ENCODE measurements around the gene KPNA3. TPM values are rescaled to one million over a fixed set of nuclear protein-coding genes. Genes with fewer than 3 reads are reported as not detected.
"Not testable (repeated sequence)": the region's sequence is repeated elsewhere in the genome, so short reads cannot be mapped to it uniquely, and the experiment has no call there.

KPNA3 gene
- total and polyA plus RNA-seq, 7 experiments from 2014 or later = 17.0 to 38.7 (median 19.6) TPM

DNA sequence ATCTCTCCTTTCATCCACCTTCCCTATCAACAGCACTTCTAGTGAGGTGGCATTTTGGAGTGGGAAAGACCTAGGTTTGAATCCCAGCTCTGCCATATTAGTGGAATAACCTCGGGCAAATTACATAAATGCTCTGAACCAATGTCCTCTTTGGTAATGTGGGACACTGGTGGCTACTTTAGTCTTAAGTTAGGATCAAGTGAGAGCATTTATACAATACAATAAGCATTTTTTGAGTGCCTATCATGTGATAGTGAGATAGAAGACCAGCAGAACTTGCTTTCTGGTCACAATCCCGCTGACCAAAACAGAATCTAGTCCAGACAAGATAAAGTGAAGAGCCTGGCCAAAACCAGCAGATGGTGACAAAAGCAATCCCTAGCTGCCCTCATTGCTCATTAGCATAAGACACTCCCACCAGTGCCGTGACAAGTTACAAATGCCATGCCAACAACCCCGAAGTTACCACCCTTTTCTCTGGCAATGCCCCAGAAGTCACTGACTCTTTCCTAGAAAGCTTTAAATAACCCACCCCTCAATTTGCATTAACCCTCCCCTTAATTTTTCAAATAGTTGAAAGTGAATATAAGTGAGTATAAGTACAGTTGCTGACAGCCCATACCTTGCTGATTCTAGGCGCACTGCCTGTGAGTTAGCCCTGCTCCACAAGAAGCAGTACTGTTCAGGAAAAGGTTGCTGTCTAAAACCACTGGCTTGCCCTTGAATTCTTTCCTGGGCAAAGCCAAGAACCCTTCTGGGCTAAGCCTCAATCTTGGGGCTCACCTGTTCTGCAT is 28.9 kb upstream of the KPNA3 start:
- no peak overlapping the region for H3K27ac Mint-ChIP-seq
- H3K27me3 Mint-ChIP-seq = peaks cover 8 to 25% (median 15%) of the 10 kb centered on the region in 5 donors
- peaks cover 0 to 1% (median 0%) of the 10 kb centered on the region in 11 donors for H3K9me3 Mint-ChIP-seq
- peaks cover 0 to 2% (median 0%) of the 10 kb centered on the region in 7 donors for H3K4me1 Mint-ChIP-seq
- Histone ChIP-seq H3K27me3 (ENCODE audit: control insufficient read depth in 2 of 2, insufficient read depth in 2 of 2, low read length in 2 of 2) (no peaks in the 10 kb centered on the region), H3K4me1 (ENCODE audit: control insufficient read depth in 2 of 2, insufficient read depth in 2 of 2, low read length in 2 of 2) (no peaks in the 10 kb centered on the region), H3K27ac (ENCODE audit: low read depth, low read length) (no peak overlapping the region), H3K36me3 (ENCODE audit: control insufficient read depth in 2 of 3, insufficient read depth in 3 of 3, low read length in 3 of 3) (no peaks in the 10 kb centered on the region), H3K4me3 (ENCODE audit: low read length) (no peak overlapping the region), H3K9me3 (ENCODE audit: control insufficient read depth in 2 of 3, low read length in 3 of 3) (no peaks in the 10 kb centered on the region)
- peaks cover 0 to 4% (median 3%) of the 10 kb centered on the region in 5 donors for H3K36me3 Mint-ChIP-seq
- no peak overlapping the region for H3K4me3 Mint-ChIP-seq
- intact Hi-C loops (cut with micrococcal nuclease) = no loop called here
- ChIA-PET POLR2A (interaction anchor here (0.6 kb wide), 1 partner anchor 16 kb away, joined by 4 read pairs; no protein-coding TSS in a partner anchor), CTCF (interaction anchor here (0.6 kb wide), 1 partner anchor 151 kb away, joined by 3 read pairs; no protein-coding TSS in a partner anchor)
- DNase-seq (no peak), ATAC-seq (no peak)

DNA sequence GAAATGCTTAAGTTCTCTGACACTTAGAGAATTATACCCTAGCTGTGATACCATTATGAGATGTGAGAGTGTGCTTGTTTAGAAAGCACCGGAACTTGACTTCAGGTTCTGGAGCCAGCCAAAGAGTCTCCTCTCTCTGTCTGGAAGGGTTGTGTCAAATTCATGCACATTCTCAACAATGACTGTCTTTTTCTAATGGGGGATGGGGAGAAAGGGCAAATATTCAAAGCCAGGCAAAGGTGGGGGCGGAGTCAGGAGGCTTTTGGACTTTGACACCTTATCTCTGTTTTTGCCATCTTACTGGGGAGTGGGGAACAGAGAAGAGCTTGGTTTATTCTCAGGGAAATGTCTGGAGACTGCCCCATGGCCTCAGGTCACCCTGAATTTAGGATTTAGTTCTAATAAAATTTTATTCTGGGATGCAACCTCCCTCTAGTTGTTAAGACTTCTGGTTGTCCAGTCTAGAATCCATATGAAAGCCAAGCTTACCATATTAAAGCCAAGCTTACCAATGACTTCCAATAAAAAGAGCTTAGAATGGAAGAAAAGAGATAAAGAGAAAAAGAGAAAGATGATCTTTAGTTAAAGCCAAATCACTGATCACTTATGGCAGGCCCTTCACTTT is 28.2 kb upstream of the KPNA3 start:
- Mint-ChIP-seq H3K4me1 (peaks cover 0 to 2% (median 0%) of the 10 kb centered on the region in 7 donors), H3K27me3 (peaks cover 8 to 23% (median 14%) of the 10 kb centered on the region in 5 donors), H3K27ac (no peak overlapping the region), H3K36me3 (peaks cover 0 to 4% (median 0%) of the 10 kb centered on the region in 5 donors), H3K4me3 (no peak overlapping the region), H3K9me3 (peaks cover 0 to 1% (median 0%) of the 10 kb centered on the region in 11 donors)
- H3K27me3 ChIP-seq (ENCODE audit: control insufficient read depth in 2 of 2, insufficient read depth in 2 of 2, low read length in 2 of 2) = no peaks in the 10 kb centered on the region
- H3K36me3 ChIP-seq (ENCODE audit: control insufficient read depth in 2 of 3, insufficient read depth in 3 of 3, low read length in 3 of 3) = no peaks in the 10 kb centered on the region
- H3K4me1 ChIP-seq (ENCODE audit: control insufficient read depth in 2 of 2, insufficient read depth in 2 of 2, low read length in 2 of 2) = no peaks in the 10 kb centered on the region
- ChIA-PET CTCF (interaction anchor here (0.6 kb wide), 1 partner anchor 151 kb away, joined by 3 read pairs; no protein-coding TSS in a partner anchor), POLR2A (no interaction called here)
- intact Hi-C loops (cut with micrococcal nuclease) = no loop called here
- ATAC-seq (no peak), DNase-seq (no peak)
- H3K9me3 ChIP-seq (ENCODE audit: control insufficient read depth in 2 of 3, low read length in 3 of 3) = no peaks in the 10 kb centered on the region
- no peak overlapping the region for H3K4me3 ChIP-seq (ENCODE audit: low read length)
- no peak overlapping the region for H3K27ac ChIP-seq (ENCODE audit: low read depth, low read length)

DNA sequence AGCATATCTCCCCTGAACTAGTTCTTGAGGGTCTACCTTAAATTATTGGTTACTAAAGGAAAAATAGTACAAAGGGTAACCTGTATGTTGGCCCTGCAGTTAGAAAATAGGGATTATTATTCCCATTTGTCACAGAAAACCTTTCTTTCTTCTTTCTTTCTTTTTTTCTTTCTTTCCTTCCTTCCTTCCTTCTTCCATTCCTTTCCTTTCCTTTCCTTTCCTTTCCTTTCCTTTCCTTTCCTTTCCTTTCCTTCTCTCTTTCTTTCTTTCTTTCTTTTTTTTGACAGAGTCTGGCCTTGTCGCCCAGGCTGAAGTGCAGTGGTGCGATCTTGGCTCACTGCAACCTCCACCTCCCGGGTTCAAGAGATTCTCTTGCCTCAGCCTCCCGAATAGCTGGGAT is 23.6 kb upstream of the KPNA3 start:
- H3K9me3 Mint-ChIP-seq; H3K9me3 ChIP-seq (ENCODE audit: control insufficient read depth in 2 of 3, low read length in 3 of 3); H3K36me3 Mint-ChIP-seq; H3K4me1 ChIP-seq (ENCODE audit: control insufficient read depth in 2 of 2, insufficient read depth in 2 of 2, low read length in 2 of 2); intact Hi-C loops (cut with micrococcal nuclease); H3K4me1 Mint-ChIP-seq; H3K27ac ChIP-seq (ENCODE audit: low read depth, low read length); H3K36me3 ChIP-seq (ENCODE audit: control insufficient read depth in 2 of 3, insufficient read depth in 3 of 3, low read length in 3 of 3); H3K27ac Mint-ChIP-seq; H3K27me3 ChIP-seq (ENCODE audit: control insufficient read depth in 2 of 2, insufficient read depth in 2 of 2, low read length in 2 of 2); POLR2A ChIA-PET; H3K4me3 Mint-ChIP-seq; ATAC-seq; H3K4me3 ChIP-seq (ENCODE audit: low read length); DNase-seq; CTCF ChIA-PET: not testable (repeated sequence)
- peaks cover 5 to 36% (median 11%) of the 10 kb centered on the region in 5 donors for H3K27me3 Mint-ChIP-seq

DNA sequence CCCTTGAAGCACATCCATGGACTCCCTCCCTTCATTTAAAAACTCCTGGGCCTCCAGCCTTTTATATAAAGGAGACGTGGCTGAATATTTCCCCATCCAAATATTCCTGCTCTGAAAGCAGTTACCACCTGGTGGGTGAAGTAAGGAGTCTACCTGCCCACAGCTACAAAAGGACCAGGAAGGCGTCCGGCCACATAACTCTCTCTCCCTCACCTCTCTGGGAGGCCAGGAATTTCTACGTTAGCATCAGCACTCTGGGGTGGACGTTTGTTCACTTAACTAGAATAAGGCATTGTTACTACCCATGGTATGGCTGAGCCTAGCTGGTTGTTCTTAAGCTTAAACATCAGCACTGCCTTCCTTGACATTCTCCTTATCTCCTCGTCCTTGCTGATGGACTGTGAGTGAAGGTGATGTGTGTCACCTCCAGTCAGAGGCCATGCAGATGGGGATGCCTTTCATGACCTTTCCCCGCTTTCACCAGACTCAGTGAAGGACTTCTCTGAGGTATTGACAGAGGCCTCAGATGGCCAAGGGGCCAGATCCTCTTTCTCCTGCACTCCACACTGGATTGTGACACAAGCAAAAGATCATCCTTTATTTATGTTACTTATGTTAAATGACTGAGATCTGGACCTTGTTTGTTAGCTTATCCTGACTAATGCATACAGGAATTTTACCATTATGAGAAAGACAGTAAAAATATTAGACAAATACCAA is 22.2 kb upstream of the KPNA3 start:
- intact Hi-C loops (cut with micrococcal nuclease) = no loop called here
- no peaks in the 10 kb centered on the region for H3K36me3 ChIP-seq (ENCODE audit: control insufficient read depth in 2 of 3, insufficient read depth in 3 of 3, low read length in 3 of 3)
- POLR2A ChIA-PET = no interaction called here
- DNase-seq (no peak), ATAC-seq (no peak)
- H3K9me3 ChIP-seq (ENCODE audit: control insufficient read depth in 2 of 3, low read length in 3 of 3) = no peaks in the 10 kb centered on the region
- H3K4me1 ChIP-seq (ENCODE audit: control insufficient read depth in 2 of 2, insufficient read depth in 2 of 2, low read length in 2 of 2) = no peaks in the 10 kb centered on the region
- H3K4me3 ChIP-seq (ENCODE audit: low read length) = no peak overlapping the region
- H3K27ac Mint-ChIP-seq = no peak overlapping the region
- peaks cover 0 to 3% (median 0%) of the 10 kb centered on the region in 5 donors for H3K36me3 Mint-ChIP-seq
- no peaks in the 10 kb centered on the region for H3K4me1 Mint-ChIP-seq
- no peaks in the 10 kb centered on the region for H3K9me3 Mint-ChIP-seq
- CTCF ChIA-PET = no interaction called here
- H3K27me3 Mint-ChIP-seq = peaks cover 5 to 36% (median 13%) of the 10 kb centered on the region in 5 donors
- H3K4me3 Mint-ChIP-seq = no peak overlapping the region
- no peaks in the 10 kb centered on the region for H3K27me3 ChIP-seq (ENCODE audit: control insufficient read depth in 2 of 2, insufficient read depth in 2 of 2, low read length in 2 of 2)
- H3K27ac ChIP-seq (ENCODE audit: low read depth, low read length) = no peak overlapping the region

DNA sequence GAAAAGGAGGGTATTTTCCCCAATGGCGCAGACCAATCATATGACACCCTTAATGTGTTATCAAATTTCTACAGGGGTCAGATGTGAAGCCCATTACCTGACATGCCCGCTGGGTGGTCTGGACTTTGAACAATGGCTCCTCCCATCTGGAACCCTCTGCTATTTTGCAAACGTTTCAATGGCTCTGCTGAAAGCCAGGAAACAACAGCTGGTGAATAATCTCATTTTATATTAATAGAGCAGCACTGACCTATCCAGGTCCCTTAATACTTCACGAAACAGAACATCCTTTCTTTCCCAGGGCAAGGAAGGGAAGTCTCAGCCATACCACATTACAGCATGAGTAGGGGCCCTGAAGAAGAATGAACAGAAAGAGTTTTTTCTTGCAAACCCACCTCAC is 20.3 kb upstream of the KPNA3 start:
- Histone ChIP-seq H3K4me1 (ENCODE audit: control insufficient read depth in 2 of 2, insufficient read depth in 2 of 2, low read length in 2 of 2) (no peaks in the 10 kb centered on the region), H3K27me3 (ENCODE audit: control insufficient read depth in 2 of 2, insufficient read depth in 2 of 2, low read length in 2 of 2) (no peaks in the 10 kb centered on the region), H3K27ac (ENCODE audit: low read depth, low read length) (no peak overlapping the region), H3K4me3 (ENCODE audit: low read length) (no peak overlapping the region), H3K36me3 (ENCODE audit: control insufficient read depth in 2 of 3, insufficient read depth in 3 of 3, low read length in 3 of 3) (no peaks in the 10 kb centered on the region), H3K9me3 (ENCODE audit: control insufficient read depth in 2 of 3, low read length in 3 of 3) (no peaks in the 10 kb centered on the region)
- intact Hi-C loops (cut with micrococcal nuclease) = no loop called here
- no peak for DNase-seq
- Mint-ChIP-seq H3K4me1 (no peaks in the 10 kb centered on the region), H3K9me3 (no peaks in the 10 kb centered on the region), H3K27ac (no peak overlapping the region), H3K27me3 (peaks cover 5 to 44% (median 15%) of the 10 kb centered on the region in 5 donors), H3K36me3 (no peaks in the 10 kb centered on the region), H3K4me3 (no peak overlapping the region)
- CTCF ChIA-PET = no interaction called here
- POLR2A ChIA-PET = no interaction called here
- no peak for ATAC-seq

DNA sequence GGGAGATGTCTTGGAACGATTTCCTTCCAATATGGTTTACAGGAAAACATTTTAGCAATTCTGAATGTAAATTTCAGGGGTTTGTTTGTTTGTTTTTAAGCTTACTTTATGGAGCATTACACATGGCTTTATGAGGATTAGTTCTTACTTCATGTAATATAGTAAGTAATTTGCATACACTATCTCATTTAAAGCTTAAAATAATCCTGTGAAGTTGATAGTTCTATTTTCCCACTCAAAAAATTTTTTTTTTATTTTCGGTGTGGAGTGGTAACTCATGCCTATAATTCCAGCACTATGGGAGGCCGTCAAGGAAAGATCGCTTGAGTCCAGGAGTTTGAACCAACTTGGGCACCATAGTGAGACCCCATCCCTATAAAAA is 19.0 kb upstream of the KPNA3 start:
- Mint-ChIP-seq H3K9me3 (no peaks in the 10 kb centered on the region), H3K36me3 (no peaks in the 10 kb centered on the region), H3K27me3 (peaks cover 2 to 41% (median 14%) of the 10 kb centered on the region in 5 donors), H3K4me1 (no peaks in the 10 kb centered on the region), H3K27ac (no peak overlapping the region), H3K4me3 (no peak overlapping the region)
- Histone ChIP-seq H3K4me3 (ENCODE audit: low read length) (no peak overlapping the region), H3K9me3 (ENCODE audit: control insufficient read depth in 2 of 3, low read length in 3 of 3) (no peaks in the 10 kb centered on the region), H3K27ac (ENCODE audit: low read depth, low read length) (no peak overlapping the region), H3K4me1 (ENCODE audit: control insufficient read depth in 2 of 2, insufficient read depth in 2 of 2, low read length in 2 of 2) (no peaks in the 10 kb centered on the region), H3K36me3 (ENCODE audit: control insufficient read depth in 2 of 3, insufficient read depth in 3 of 3, low read length in 3 of 3) (no peaks in the 10 kb centered on the region), H3K27me3 (ENCODE audit: control insufficient read depth in 2 of 2, insufficient read depth in 2 of 2, low read length in 2 of 2) (no peaks in the 10 kb centered on the region)
- POLR2A ChIA-PET = no interaction called here
- intact Hi-C loops (cut with micrococcal nuclease) = no loop called here
- CTCF ChIA-PET = no interaction called here
- ATAC-seq = no peak
- no peak for DNase-seq

All from naive thymus-derived CD4-positive, alpha-beta T cell (primary cell).